Panc1 (cell line): Measurements from ENCODE around the gene CDKN1A.

Source experiments
- CTCF ChIP-seq: fragments of 450-650 bp; IDR thresholded peaks from 2 replicates; pipeline ENCODE4 v1.5.1; 2017; ENCODE audit warnings: mild to moderate bottlenecking
- POLR2AphosphoS5 ChIP-seq: IDR thresholded peaks from 2 replicates; pipeline ENCODE4 v1.6.1; 2012; ENCODE audit warnings: mild to moderate bottlenecking, low read depth, low read length, moderate library complexity
- REST ChIP-seq, 2 experiments: IDR thresholded peaks; 2 replicates each; pipeline ENCODE4 v1.6.1; 2011 to 2012; ENCODE audit warnings: low read depth in 2 of 2, control low read depth in 1 of 2, low read length in 1 of 2, mild to moderate bottlenecking in 1 of 2, moderate library complexity in 1 of 2; ENCODE audit not compliant: insufficient read depth in 1 of 2
- SIN3A ChIP-seq: IDR thresholded peaks from 2 replicates; pipeline ENCODE4 v1.6.1; 2012; ENCODE audit warnings: low read depth, mild to moderate bottlenecking, low read length, moderate library complexity, borderline replicate concordance; ENCODE audit not compliant: insufficient read depth
- TCF7L2 ChIP-seq: IDR thresholded peaks from 2 replicates; pipeline ENCODE4 v1.6.1; 2011; ENCODE audit warnings: mild to moderate bottlenecking, low read depth, low read length, inconsistent platforms

GRCh38 chr6:36713846-36714245, 35.3 kb downstream of the CDKN1A start:
- TF ChIP-seq CTCF (no peak), SIN3A (no peak), REST (IDR thresholded peaks at IDR 0.05; ENCODE audit: insufficient read depth in 1 of 2, low read depth in 2 of 2, low read length in 1 of 2) (no peak), POLR2AphosphoS5 (no peak), TCF7L2 (no peak)
